PC-9 (cell line): ENCODE results near the gene HCST.

Experiments used
- EZH2 ChIP-seq: fragments of 200-600 bp; sonication (generic); IDR thresholded peaks from 2 replicates; pipeline ENCODE4 v1.8.0; 2017; ENCODE audit warnings: antibody characterized with exemption, low read depth
- TF ChIP-seq, protein P1 (sequence below): fragments of 200-600 bp; sonication (generic); conservative IDR thresholded peaks from 2 replicates; pipeline ENCODE4 v1.6.1; 2017; ENCODE audit warnings: mixed run types, antibody characterized with exemption, mild to moderate bottlenecking, moderate library complexity

GRCh38 chr19:35940078-35940775 is 37.9 kb downstream of the HCST start:
- TF ChIP-seq, protein P1, sequence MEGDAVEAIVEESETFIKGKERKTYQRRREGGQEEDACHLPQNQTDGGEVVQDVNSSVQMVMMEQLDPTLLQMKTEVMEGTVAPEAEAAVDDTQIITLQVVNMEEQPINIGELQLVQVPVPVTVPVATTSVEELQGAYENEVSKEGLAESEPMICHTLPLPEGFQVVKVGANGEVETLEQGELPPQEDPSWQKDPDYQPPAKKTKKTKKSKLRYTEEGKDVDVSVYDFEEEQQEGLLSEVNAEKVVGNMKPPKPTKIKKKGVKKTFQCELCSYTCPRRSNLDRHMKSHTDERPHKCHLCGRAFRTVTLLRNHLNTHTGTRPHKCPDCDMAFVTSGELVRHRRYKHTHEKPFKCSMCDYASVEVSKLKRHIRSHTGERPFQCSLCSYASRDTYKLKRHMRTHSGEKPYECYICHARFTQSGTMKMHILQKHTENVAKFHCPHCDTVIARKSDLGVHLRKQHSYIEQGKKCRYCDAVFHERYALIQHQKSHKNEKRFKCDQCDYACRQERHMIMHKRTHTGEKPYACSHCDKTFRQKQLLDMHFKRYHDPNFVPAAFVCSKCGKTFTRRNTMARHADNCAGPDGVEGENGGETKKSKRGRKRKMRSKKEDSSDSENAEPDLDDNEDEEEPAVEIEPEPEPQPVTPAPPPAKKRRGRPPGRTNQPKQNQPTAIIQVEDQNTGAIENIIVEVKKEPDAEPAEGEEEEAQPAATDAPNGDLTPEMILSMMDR: no peak
- TF ChIP-seq EZH2: no peak
